Activated CD8-positive, alpha-beta memory T cell treated with anti-CD3 and anti-CD28 coated beads for 4 hours (primary cell): ENCODE results near the gene CD164L2.

Source experiments
- DNase-seq, 2 donors: peaks; one replicate each; pipeline ENCODE4 v3.0.0-alpha.2; 2020; ENCODE audit warnings: low read depth in 2 of 2

The CD164L2 gene

GRCh38 chr1:27363766-27364695 is 19.1 kb downstream of the CD164L2 start:
- no peak for DNase-seq

- no peak for DNase-seq
These were observed 21.6 kb downstream of the CD164L2 start for GRCh38 chr1:27361553-27361952.

- DNase-seq: no peak
These were observed 22.1 kb downstream of the CD164L2 start for GRCh38 chr1:27361044-27361402.

GRCh38 chr1:27360159-27361043 is 22.7 kb downstream of the CD164L2 start:
- DNase-seq: no peak

- no peak for DNase-seq
These were observed 23.3 kb downstream of the CD164L2 start for GRCh38 chr1:27359822-27360158.

GRCh38 chr1:27358928-27359313 is 24.2 kb downstream of the CD164L2 start:
- DNase-seq: no peak

- no peak for DNase-seq
These were observed 24.9 kb downstream of the CD164L2 start for GRCh38 chr1:27358038-27358927.

- DNase-seq: peak; percentile 59 to 61
These were observed 25.7 kb downstream of the CD164L2 start for GRCh38 chr1:27357281-27358037.

GRCh38 chr1:27356619-27357280 is 26.4 kb downstream of the CD164L2 start:
- no peak for DNase-seq

- DNase-seq: no peak
These were observed 26.9 kb downstream of the CD164L2 start for GRCh38 chr1:27356277-27356618.

- no peak for DNase-seq
These were observed 27.4 kb downstream of the CD164L2 start for GRCh38 chr1:27355683-27356082.

GRCh38 chr1:27353629-27354028 is 29.5 kb downstream of the CD164L2 start:
- DNase-seq: no peak

GRCh38 chr1:27353166-27353565 is 30.0 kb downstream of the CD164L2 start:
- no peak for DNase-seq

GRCh38 chr1:27351541-27352107 is 31.5 kb downstream of the CD164L2 start:
- no peak for DNase-seq

- no peak for DNase-seq
These were observed 32.2 kb downstream of the CD164L2 start for GRCh38 chr1:27350663-27351540.

- DNase-seq: no peak
These were observed 33.1 kb downstream of the CD164L2 start for GRCh38 chr1:27349784-27350662.

GRCh38 chr1:27348861-27349783 is 34.0 kb downstream of the CD164L2 start:
- no peak for DNase-seq
